NCI-H2107 (cell line): Measurements from ENCODE around the gene WNK4.

ENCODE experiments used
- DNase-seq: peaks from one replicate; lab custom pipeline; 2025; lab: John Stamatoyannopoulos, UW

Gene WNK4

GRCh38 chr17:42772945-42773289, 7.5 kb upstream of the WNK4 start:
- no peak for DNase-seq

GRCh38 chr17:42773290-42774035, 6.9 kb upstream of the WNK4 start, which contains the start of gene VPS25:
Gene VPS25 (plus strand): TSS chr17:42773449. CDS start chr17:42773476, 27 bp downstream.
- peak; percentile 48 for DNase-seq

- DNase-seq, result no peak
Measured at GRCh38 chr17:42774066-42774745, 6.2 kb upstream of the WNK4 start.

GRCh38 chr17:42775534-42776098, 4.8 kb upstream of the WNK4 start:
- DNase-seq, result no peak

GRCh38 chr17:42778570-42778969, 1.8 kb upstream of the WNK4 start:
- DNase-seq, result no peak

GRCh38 chr17:42779304-42779935, 990 bp upstream of the WNK4 start:
- DNase-seq, result no peak

GRCh38 chr17:42780851-42781638, 635 bp downstream of the WNK4 start:
- DNase-seq, result no peak

GRCh38 chr17:42781639-42782165, 1.3 kb downstream of the WNK4 start:
- no peak for DNase-seq

GRCh38 chr17:42782166-42783061, 2.0 kb downstream of the WNK4 start:
- DNase-seq, result no peak

- DNase-seq, result no peak
Measured at GRCh38 chr17:42783062-42783790, 2.8 kb downstream of the WNK4 start.

- no peak for DNase-seq
Measured at GRCh38 chr17:42783791-42784138, 3.4 kb downstream of the WNK4 start.

- DNase-seq, result no peak
Measured at GRCh38 chr17:42784409-42784808, 4.0 kb downstream of the WNK4 start.

GRCh38 chr17:42784811-42785592, 4.6 kb downstream of the WNK4 start:
- no peak for DNase-seq

- DNase-seq, result no peak
Measured at GRCh38 chr17:42787266-42787665, 6.9 kb downstream of the WNK4 start.

- DNase-seq, result no peak
Measured at GRCh38 chr17:42791948-42792347, 11.5 kb downstream of the WNK4 start.

- no peak for DNase-seq
Measured at GRCh38 chr17:42792545-42792944, 12.1 kb downstream of the WNK4 start.

GRCh38 chr17:42795061-42795460, 14.7 kb downstream of the WNK4 start:
- no peak for DNase-seq

GRCh38 chr17:42795465-42795864, 15.1 kb downstream of the WNK4 start:
- DNase-seq, result no peak

GRCh38 chr17:42796066-42796758, 15.8 kb downstream of the WNK4 start:
- no peak for DNase-seq
